Right ventricle myocardium superior (tissue), 1 donor: ENCODE measurements around the gene ANTXR1. TPM values are rescaled to one million over a fixed set of nuclear protein-coding genes. Genes with fewer than 3 reads are reported as not detected.

ENCODE experiments used
- ATAC-seq: fragments of 200-7000 bp; cut with Tn5 transposase; one replicate; pipeline ENCODE4 v1.9.1; 2020; ENCODE audit warnings: mild to moderate bottlenecking; ENCODE audit not compliant: poor library complexity
- DNase-seq: peaks from one replicate; pipeline ENCODE4 v3.0.0-alpha.2; 2020
- intact Hi-C: fragments of 100-400 bp; cut with DNase I; formaldehyde crosslinking; loops from one replicate; pipeline ENCODE4 v1.11.2; 2022
- long read RNA-seq: library from polyadenylated mRNA; unstranded; transcript quantifications from one replicate; pipeline ENCODE4 v2.0.0, GENCODE V29; 2021
- total RNA-seq: library from RNA; stranded (reverse); fragmentation: NEBNext Ultra II Directional; extraction: Animal tissue kit (Norgen Biotek cat#: 25700); gene quantifications from one replicate; pipeline ENCODE4 v1.2.1, GENCODE V29; 2021
- donor health status: DM: no; HTN: yes; CAD: no; lungs with severe emphysema.

ANTXR1 gene
- total RNA-seq, result 31.2 TPM
- long read RNA-seq, full-length matches to known transcripts, result 3 of 4 reads
- long read RNA-seq, partial matches to known transcripts, result 1 of 4 reads
- long read RNA-seq, other reads (novel, unspliced or antisense), result 0 of 4 reads

- peak; percentile 82 for ATAC-seq
- intact Hi-C loops, result loop anchor here (5.0 kb wide), 1 partner anchor 294 kb away; no protein-coding TSS in a partner anchor
- DNase-seq, result peak; percentile 55
These were observed at the start of gene ANTXR1 for GRCh38 chr2:69013142-69013839. Gene ANTXR1, plus strand, starts transcription at chr2:69013179. Its CDS starts 321 bp downstream, at chr2:69013500.

DNA sequence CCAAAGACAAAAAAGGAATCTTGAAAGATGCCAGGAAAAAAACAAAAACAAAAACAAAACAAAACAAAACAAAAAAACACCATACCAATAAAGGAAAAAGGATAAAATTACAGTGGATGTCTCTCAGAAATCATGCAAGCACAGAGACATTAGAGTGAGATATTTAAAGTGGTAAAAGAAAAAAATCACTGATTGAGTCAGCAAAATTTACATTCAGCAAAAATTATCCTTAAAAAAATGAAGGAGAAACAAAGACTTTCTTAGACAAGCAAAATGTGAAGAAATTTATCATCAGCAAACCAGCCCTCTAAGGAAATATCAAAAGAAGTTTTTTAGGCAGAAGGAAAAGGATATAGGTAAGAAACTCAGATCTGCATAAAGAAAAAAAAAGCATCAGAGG lies 48.7 kb upstream of the ANTXR1 start:
- ATAC-seq (no peak), DNase-seq (no peak)
- intact Hi-C loops, result no loop called here

DNA sequence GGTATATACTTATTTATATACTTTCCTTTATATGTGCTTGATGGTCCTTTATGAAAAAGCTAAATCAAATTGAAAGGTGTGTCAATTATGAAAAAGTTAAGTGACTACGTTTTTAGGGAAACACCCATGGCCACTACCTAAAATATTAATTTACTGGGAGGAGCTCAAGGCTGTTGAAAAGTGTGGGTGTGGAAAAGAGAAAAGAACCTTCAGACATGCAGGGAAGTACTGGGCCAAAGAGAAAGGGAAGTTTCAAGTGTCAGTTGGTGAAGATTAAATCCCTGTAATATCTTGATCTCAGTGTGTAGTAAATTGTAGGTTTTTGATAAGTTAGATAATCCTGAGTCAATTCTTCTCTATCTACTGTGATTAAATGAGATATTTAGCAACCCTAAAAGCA lies 44.8 kb upstream of the ANTXR1 start:
- DNase-seq, result no peak
- no peak for ATAC-seq
- intact Hi-C loops, result no loop called here

GRCh38 chr2:68969736-68970490 lies 43.1 kb upstream of the ANTXR1 start:
- DNase-seq (no peak), ATAC-seq (no peak)
- intact Hi-C loops, result no loop called here

DNA sequence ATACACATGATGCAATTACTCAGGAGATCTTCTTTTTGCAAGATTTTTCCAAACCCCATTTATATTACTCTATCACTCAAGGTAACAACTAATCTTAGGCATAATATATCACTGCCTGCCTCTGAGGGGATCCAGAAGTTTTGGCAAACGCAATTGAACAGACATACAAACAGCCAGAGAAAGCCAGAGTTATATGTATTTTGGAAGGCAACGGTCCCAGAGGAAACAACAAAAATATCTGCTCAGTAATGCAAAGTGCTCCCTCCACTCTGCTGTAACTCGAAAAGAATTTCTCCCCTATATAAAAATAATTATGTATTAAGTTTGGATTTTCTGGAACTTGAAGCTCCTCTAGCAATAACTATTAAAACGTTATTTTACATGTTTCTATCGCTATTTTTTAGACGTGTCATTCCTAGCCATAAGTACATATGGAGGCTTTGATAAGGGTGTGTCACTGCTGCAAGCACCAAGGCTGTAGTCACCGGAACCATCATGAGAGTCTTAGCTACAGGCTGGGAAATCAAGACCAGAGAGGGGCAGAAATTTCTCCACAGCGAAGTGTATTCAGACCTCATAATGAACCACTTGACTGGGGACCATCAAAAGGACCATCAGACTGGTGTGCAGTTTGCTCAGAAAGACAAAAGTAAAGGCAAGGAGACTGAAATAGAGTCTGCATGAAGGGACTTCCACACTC lies 42.3 kb upstream of the ANTXR1 start:
- intact Hi-C loops, result no loop called here
- ATAC-seq (no peak), DNase-seq (no peak)

- no peak for ATAC-seq
- no peak for DNase-seq
- intact Hi-C loops, result no loop called here
These were observed 41.3 kb upstream of the ANTXR1 start for GRCh38 chr2:68971591-68972231.

DNA sequence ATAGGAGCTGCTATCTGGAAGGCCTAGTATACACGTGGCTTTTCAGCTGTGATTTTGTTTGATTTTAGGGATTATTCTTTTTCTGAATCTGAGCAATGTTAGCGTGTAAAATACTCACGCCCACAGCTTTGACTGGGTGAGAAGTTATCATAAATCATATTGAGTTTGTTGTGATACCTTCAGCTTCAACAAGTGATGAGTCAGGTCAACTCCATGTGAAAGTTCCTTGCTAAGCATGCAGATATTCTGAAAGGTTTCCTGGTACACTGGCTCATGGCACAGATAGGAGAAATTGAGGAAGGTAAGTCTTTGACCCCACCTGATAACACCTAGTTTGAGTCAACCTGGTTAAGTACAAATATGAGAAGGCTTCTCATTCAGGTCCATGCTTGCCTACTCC lies 38.7 kb upstream of the ANTXR1 start, which contains the start of gene GKN1:
GKN1 (plus strand) TSS at position 386 of the 400 bp plus-strand sequence. CDS start 42 bp downstream, outside the sequence.
- intact Hi-C loops, result no loop called here
- ATAC-seq (no peak), DNase-seq (no peak)

DNA sequence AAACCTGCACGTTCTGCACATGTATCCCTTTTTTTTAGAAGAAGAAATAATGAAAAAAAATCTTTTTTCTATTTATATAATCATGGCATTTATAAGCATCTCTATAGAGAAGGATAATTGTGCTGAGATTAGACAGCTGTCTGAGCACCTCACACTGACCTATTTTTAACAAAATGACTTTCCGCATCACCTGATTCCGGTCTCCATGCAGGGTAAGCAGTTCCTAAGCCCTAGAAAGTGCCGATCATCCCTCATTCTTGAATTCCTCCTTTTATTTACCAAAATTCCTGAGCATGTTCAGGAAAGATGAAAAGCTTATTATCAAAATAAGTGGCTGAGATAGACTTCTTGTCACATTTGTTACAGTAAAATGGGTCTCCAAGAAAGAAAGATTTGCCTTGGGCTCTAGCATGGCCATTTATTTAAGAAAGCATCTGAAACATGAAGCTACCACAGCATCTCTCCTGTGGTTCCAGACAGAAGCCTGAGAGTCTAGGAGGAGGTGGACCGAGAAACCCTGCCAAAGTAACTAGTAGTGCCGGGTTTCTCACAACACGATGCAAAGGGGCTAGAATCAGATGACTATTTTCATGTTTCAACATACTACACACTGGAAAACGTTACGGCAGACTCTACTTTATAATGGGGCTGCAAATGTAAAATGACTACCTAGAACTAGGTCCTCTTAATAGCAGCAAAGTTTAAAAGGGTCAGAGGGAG lies 37.9 kb upstream of the ANTXR1 start:
- intact Hi-C loops, result no loop called here
- no peak for ATAC-seq
- DNase-seq, result no peak

DNA sequence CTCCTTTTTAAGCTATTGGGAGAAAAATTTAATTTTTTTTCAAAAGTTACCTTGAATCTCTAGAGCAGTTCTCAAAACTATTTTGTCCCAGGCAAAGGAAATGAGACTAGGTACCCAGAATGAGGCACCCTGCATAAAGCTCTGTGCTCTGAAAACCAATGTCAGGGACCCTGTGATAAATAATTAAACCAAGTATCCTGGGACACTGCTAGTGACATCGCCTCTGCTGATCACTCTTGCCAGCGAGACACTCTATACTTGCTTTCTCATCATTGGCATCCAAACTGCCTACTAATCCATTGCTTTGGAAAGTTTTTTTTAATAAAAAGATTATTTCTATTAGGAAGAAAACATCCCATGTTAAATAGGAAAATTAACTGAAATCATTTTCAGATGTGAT lies 37.1 kb upstream of the ANTXR1 start:
- intact Hi-C loops, result no loop called here
- DNase-seq, result no peak
- no peak for ATAC-seq

GRCh38 chr2:68977453-68977852 lies 35.5 kb upstream of the ANTXR1 start:
- intact Hi-C loops, result no loop called here
- ATAC-seq (no peak), DNase-seq (no peak)

DNA sequence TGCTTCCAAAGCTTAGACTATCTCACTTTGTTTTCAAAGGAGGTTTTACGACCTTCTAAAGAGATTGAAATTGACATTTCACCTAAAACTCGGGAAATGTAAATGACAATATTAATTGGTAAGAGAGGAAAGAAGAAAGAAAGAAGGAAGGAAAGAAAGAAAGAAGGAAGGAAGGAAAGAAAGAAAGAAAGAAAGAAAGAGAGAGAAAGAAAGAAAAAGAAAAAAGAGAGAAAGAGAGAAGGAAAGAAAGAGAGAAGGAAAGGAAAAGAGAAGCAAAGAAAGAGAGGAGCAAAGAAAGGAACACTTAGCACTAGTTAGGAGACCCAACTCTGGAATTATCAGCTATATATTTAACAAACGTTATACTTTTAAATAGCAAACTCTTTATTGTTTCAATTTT lies 34.9 kb upstream of the ANTXR1 start:
- DNase-seq, result no peak

GRCh38 chr2:68980956-68981355 lies 32.0 kb upstream of the ANTXR1 start:
- ATAC-seq, result no peak
- intact Hi-C loops, result no loop called here
- no peak for DNase-seq

More for the DNA sequence above, 34.9 kb upstream of the ANTXR1 start:
- intact Hi-C loops, result no loop called here
- no peak for ATAC-seq

- peak; percentile 50 for DNase-seq
- peak; percentile 89 for ATAC-seq
- intact Hi-C loops, result no loop called here
These were observed 25.9 kb upstream of the ANTXR1 start for GRCh38 chr2:68987021-68987503.

GRCh38 chr2:68989035-68989434 lies 23.9 kb upstream of the ANTXR1 start:
- intact Hi-C loops, result no loop called here
- ATAC-seq (no peak), DNase-seq (no peak)

GRCh38 chr2:68992341-68992740 lies 20.6 kb upstream of the ANTXR1 start:
- intact Hi-C loops, result no loop called here
- DNase-seq (no peak), ATAC-seq (no peak)

- intact Hi-C loops, result no loop called here
- ATAC-seq (no peak), DNase-seq (no peak)
These were observed 20.0 kb upstream of the ANTXR1 start for GRCh38 chr2:68992933-68993332.

- ATAC-seq, result peak; percentile 73
These were observed 19.3 kb upstream of the ANTXR1 start for GRCh38 chr2:68993660-68994059.

GRCh38 chr2:68994864-68995263 lies 18.1 kb upstream of the ANTXR1 start:
- intact Hi-C loops, result no loop called here

More at GRCh38 chr2:68993660-68994059, 19.3 kb upstream of the ANTXR1 start:
- no peak for DNase-seq
- intact Hi-C loops, result no loop called here

More at GRCh38 chr2:68994864-68995263, 18.1 kb upstream of the ANTXR1 start:
- ATAC-seq (peak; percentile 86), DNase-seq (peak; percentile 82)
